SK-N-MC (cell line): ENCODE results near the gene TXN2.
A peak's percentile ranks its signal among the peaks of the same experiment; 100 is the strongest.

ENCODE experiments used
- DNase-seq: peaks from one replicate; pipeline ENCODE4 v3.0.0-alpha.2; 2011; ENCODE audit warnings: low read depth, low spot score
- H3K27ac ChIP-seq: fragments of 200-600 bp; sonication (generic); 2 replicates; pipeline ENCODE4 v1.5.1; 2016; ENCODE audit warnings: mixed run types
- H3K36me3 ChIP-seq: fragments of 200-600 bp; sonication (generic); 2 replicates; pipeline ENCODE4 v1.6.1; 2017; ENCODE audit warnings: antibody characterized with exemption, low read length, mixed read lengths; ENCODE audit not compliant: insufficient read depth
- H3K4me3 ChIP-seq: fragments of 200-600 bp; sonication (generic); 2 replicates; pipeline ENCODE4 v1.5.1; 2016
- H3K9ac ChIP-seq: fragments of 200-600 bp; sonication (generic); 2 replicates; pipeline ENCODE4 v1.8.0; 2017; ENCODE audit warnings: mixed run types, mixed read lengths; ENCODE audit not compliant: insufficient read length
- H3K9me3 ChIP-seq: fragments of 200-600 bp; sonication (generic); 2 replicates; pipeline ENCODE4 v1.6.1; 2017; ENCODE audit warnings: low read depth, mild to moderate bottlenecking, antibody characterized with exemption, low read length, moderate library complexity, mixed read lengths
- EZH2 ChIP-seq: fragments of 200-600 bp; sonication (generic); IDR thresholded peaks from one replicate; pipeline ENCODE4 v1.6.1; 2017; ENCODE audit warnings: antibody characterized with exemption
- FOXP2 ChIP-seq: optimal IDR thresholded peaks from 2 replicates; pipeline ENCODE3; 2011; ENCODE audit warnings: mild to moderate bottlenecking, moderate library complexity; ENCODE audit not compliant: insufficient read depth; ENCODE audit errors: extremely low read length, control extremely low read depth
- POLR2AphosphoS5 ChIP-seq: IDR thresholded peaks from 2 replicates; pipeline ENCODE4 v1.6.1; 2012; ENCODE audit warnings: mild to moderate bottlenecking, low read depth, low read length, borderline replicate concordance

TXN2 gene

GRCh38 chr22:36512333-36512732 is 30.9 kb upstream of the TXN2 start:
- Histone ChIP-seq H3K4me3 (no peak overlapping the region), H3K36me3 (peaks cover 68% of the 10 kb centered on the region), H3K27ac (no peak overlapping the region), H3K9me3 (no peaks in the 10 kb centered on the region), H3K9ac (no peak overlapping the region)
- no peak for TF ChIP-seq EZH2
- TF ChIP-seq FOXP2, result no peak
- TF ChIP-seq POLR2AphosphoS5, result no peak
- no peak for DNase-seq

- Histone ChIP-seq H3K36me3 (peaks cover 57% of the 10 kb centered on the region), H3K27ac (peak overlapping the region; percentile 6; the same call in 1 of the 2 replicates), H3K4me3 (no peak overlapping the region), H3K9ac (no peak overlapping the region), H3K9me3 (no peaks in the 10 kb centered on the region)
- DNase-seq, result no peak
- no peak for TF ChIP-seq EZH2
- TF ChIP-seq FOXP2, result no peak
- TF ChIP-seq POLR2AphosphoS5, result no peak
These were observed 29.8 kb upstream of the TXN2 start for GRCh38 chr22:36510966-36511881.

DNA sequence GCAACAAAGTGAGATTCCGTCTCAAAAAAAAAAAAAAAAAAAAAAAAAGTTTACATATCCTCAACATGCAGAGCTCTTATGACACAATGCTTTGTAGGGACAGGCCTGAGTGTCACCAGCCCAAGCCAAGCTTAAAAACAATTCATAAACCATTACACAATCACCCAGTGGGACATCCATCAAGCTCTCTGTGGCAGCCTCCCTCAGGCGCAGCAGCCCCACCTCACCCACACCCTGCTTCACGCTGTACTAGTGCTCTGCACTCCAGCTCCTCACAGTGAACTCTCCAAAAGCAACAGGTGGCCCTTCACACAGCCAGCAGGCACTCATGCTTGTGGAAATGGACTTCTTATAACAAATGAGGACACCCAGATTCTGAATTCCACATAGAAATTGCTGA is 28.9 kb upstream of the TXN2 start:
- DNase-seq, result no peak
- no peak overlapping the region for H3K4me3 ChIP-seq
- no peaks in the 10 kb centered on the region for H3K9me3 ChIP-seq
- H3K36me3 ChIP-seq, result peaks cover 53% of the 10 kb centered on the region
- H3K27ac ChIP-seq, result 0 out of 2 replicates have a peak overlapping the region, but pooled peaks have one; percentile 37
- TF ChIP-seq EZH2, result no peak
- TF ChIP-seq FOXP2, result no peak
- TF ChIP-seq POLR2AphosphoS5, result no peak
- no peak overlapping the region for H3K9ac ChIP-seq

DNA sequence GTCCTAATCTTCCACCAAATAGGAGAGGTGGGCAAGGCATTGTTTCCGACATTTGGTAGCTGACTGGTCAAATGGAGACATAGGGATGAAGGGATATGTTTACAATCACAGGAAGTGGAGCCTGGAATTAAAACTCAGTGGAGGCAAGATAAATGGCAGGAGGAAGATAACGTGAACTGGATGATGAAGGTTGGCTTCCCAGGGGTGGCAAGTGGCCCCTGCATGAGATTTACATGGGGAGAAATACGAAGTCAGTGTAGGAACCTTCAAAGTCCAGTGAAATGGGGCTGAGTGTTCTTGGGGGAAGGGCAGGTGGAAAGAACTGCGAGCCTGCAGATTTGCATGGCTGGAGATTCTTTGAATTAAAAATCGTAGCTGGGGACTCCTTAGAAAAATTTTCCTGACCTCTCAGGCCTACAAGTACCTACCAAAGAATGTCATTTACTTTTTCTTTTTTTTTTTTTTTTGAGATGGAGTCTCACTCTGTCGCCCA is 26.1 kb upstream of the TXN2 start:
- no peaks in the 10 kb centered on the region for H3K9me3 ChIP-seq
- H3K27ac ChIP-seq, result peak overlapping the region; percentile 82
- peak overlapping the region; percentile 71 for H3K9ac ChIP-seq
- DNase-seq, result no peak
- TF ChIP-seq FOXP2 (no peak), EZH2 (no peak), POLR2AphosphoS5 (no peak)
- H3K4me3 ChIP-seq, result peak overlapping the region; percentile 93
- H3K36me3 ChIP-seq, result peaks cover 41% of the 10 kb centered on the region

- Histone ChIP-seq H3K9ac (peak within 1 kb of the TSS; percentile 79), H3K9me3 (no peaks in the 10 kb centered on the region), H3K27ac (peak within 1 kb of the TSS; percentile 82), H3K4me3 (peak within 1 kb of the TSS; percentile 93), H3K36me3 (peaks cover 34% of the 10 kb centered on the region)
- TF ChIP-seq EZH2 (no peak), FOXP2 (peak; percentile 68), POLR2AphosphoS5 (peak; percentile 90)
- no peak for DNase-seq
These were observed 25.4 kb upstream of the TXN2 start, which contains the start of gene FOXRED2 for GRCh38 chr22:36506637-36507517. FOXRED2 (minus strand) TSS chr22:36507040; CDS start chr22:36506422, 618 bp downstream.

GRCh38 chr22:36505998-36506635 is 24.7 kb upstream of the TXN2 start:
- TF ChIP-seq EZH2, result no peak
- no peak for TF ChIP-seq POLR2AphosphoS5
- TF ChIP-seq FOXP2, result no peak
- H3K36me3 ChIP-seq, result peaks cover 31% of the 10 kb centered on the region
- H3K27ac ChIP-seq, result peak overlapping the region; percentile 65; the same call in 1 of the 2 replicates
- peak overlapping the region; percentile 79 for H3K9ac ChIP-seq
- H3K4me3 ChIP-seq, result peak overlapping the region; percentile 93
- DNase-seq, result no peak
- no peaks in the 10 kb centered on the region for H3K9me3 ChIP-seq

DNA sequence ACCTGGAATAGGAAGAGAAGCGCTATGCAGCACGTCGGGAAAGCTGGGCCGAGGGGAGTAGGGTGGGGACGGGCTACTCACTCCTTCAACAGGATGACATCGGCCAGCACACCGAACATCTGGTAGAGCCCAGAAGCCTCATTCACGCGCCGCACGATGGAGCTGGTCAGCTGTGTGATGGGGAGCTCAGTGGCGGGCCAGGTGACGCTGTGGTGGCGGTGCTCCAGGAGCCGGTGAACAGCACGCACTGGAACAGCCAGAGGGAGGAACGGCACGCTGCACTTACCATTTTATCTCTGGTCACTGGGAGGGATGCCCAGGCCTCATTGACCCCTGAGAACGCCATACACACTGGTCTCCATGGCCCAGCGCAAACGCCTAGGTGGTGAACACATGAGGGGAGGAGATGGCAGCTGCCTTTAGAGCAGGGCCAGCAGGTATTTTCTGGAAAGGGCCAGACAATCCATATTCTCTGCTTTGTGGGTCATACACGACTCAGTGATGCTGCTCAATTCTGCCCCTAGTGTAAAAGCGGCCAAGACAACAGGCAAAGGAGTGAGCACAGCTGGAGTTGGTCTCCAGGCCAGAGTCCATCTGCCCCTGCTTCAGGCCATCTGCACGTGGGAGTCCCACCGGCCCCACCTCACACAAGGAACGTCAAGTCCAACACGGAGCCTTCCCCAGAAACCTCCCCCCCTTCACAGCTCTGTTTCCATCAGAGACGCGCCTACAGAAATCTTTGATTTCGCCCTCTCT is 16.6 kb upstream of the TXN2 start:
- no peak for DNase-seq

More for the DNA sequence above, 16.6 kb upstream of the TXN2 start:
- Histone ChIP-seq H3K27ac (no peak overlapping the region), H3K9ac (no peak overlapping the region), H3K9me3 (no peaks in the 10 kb centered on the region), H3K36me3 (peaks cover 59% of the 10 kb centered on the region), H3K4me3 (no peak overlapping the region)
- TF ChIP-seq POLR2AphosphoS5 (no peak), FOXP2 (no peak), EZH2 (no peak)
